GM18870 (cell line): ENCODE data around the gene VDAC1.
"Not testable (repeated sequence)": the region's sequence is repeated elsewhere in the genome, so short reads cannot be mapped to it uniquely, and the experiment has no call there.

Source experiments
- ATAC-seq: cut with Tn5 transposase; IDR thresholded peaks from one replicate; pipeline ENCODE4 v1.9.1; 2021; ENCODE audit warnings: moderate library complexity; ENCODE audit not compliant: unreplicated experiment

The VDAC1 gene

GRCh38 chr5:133942614-133943474 is 61.9 kb downstream of the VDAC1 start:
- ATAC-seq = no peak

GRCh38 chr5:133941456-133942196 is 63.1 kb downstream of the VDAC1 start:
- ATAC-seq = no peak

GRCh38 chr5:133939668-133940067 is 65.1 kb downstream of the VDAC1 start:
- ATAC-seq = no peak

GRCh38 chr5:133938929-133939328 is 65.8 kb downstream of the VDAC1 start:
- peak; percentile 69 for ATAC-seq

- ATAC-seq = no peak
Observed at GRCh38 chr5:133938039-133938821, 66.5 kb downstream of the VDAC1 start.

GRCh38 chr5:133937628-133938027 is 67.1 kb downstream of the VDAC1 start:
- not testable (repeated sequence) for ATAC-seq

- ATAC-seq = no peak
Observed at GRCh38 chr5:133936651-133937015, 68.1 kb downstream of the VDAC1 start.

- not testable (repeated sequence) for ATAC-seq
Observed at GRCh38 chr5:133935991-133936650, 68.7 kb downstream of the VDAC1 start.

- ATAC-seq = no peak
Observed at GRCh38 chr5:133935667-133935940, 69.2 kb downstream of the VDAC1 start.

GRCh38 chr5:133934822-133935666 is 69.7 kb downstream of the VDAC1 start:
- no peak for ATAC-seq

- no peak for ATAC-seq
Observed at GRCh38 chr5:133934311-133934710, 70.5 kb downstream of the VDAC1 start.

GRCh38 chr5:133933670-133934295 is 71.0 kb downstream of the VDAC1 start:
- ATAC-seq = no peak

GRCh38 chr5:133933169-133933509 is 71.6 kb downstream of the VDAC1 start:
- no peak for ATAC-seq

- ATAC-seq = no peak
Observed at GRCh38 chr5:133932441-133933168, 72.2 kb downstream of the VDAC1 start.

- ATAC-seq = no peak
Observed at GRCh38 chr5:133931546-133931945, 73.2 kb downstream of the VDAC1 start.

- ATAC-seq = no peak
Observed at GRCh38 chr5:133930813-133931090, 74.0 kb downstream of the VDAC1 start.

- ATAC-seq = peak; percentile 46
Observed at GRCh38 chr5:133930061-133930812, 74.5 kb downstream of the VDAC1 start.

GRCh38 chr5:133928587-133929393 is 76.0 kb downstream of the VDAC1 start:
- no peak for ATAC-seq
